GM12878 (cell line): ENCODE data around the gene ANO10. TPM values are rescaled to one million over a fixed set of nuclear protein-coding genes. Genes with fewer than 3 reads are reported as not detected.

Experiments used
- ATAC-seq: fragments of 200-7000 bp; cut with Tn5 transposase; 3 replicates; pipeline ENCODE4 v1.9.1; 2020; ENCODE audit warnings: mild to moderate bottlenecking, moderate library complexity
- BruUV-seq: library from RNA; stranded (reverse); fragments of 400-500 nt; replicated peaks from 2 replicates; lab custom pipeline; 2021; lab: Mats Ljungman, UMichigan
- CTCF ChIA-PET: fragments of 300-600 bp; sonication (Branson Sonifier 250); formaldehyde crosslinking; extraction: SDS; loops from one replicate; lab custom pipeline; 2021; ENCODE audit warnings: inconsistent platforms; lab: Yijun Ruan, JAX
- POLR2A ChIA-PET: fragments of 350-600 bp; formaldehyde crosslinking; extraction: SDS; loops from one replicate; lab custom pipeline; 2021; ENCODE audit warnings: inconsistent platforms; lab: Charles Lee
- RAD21 ChIA-PET: fragments of 300-600 bp; sonication (Branson Sonifier 250); formaldehyde crosslinking; loops from one replicate; lab custom pipeline; 2023; ENCODE audit warnings: antibody characterized with exemption; ENCODE audit not compliant: unreplicated experiment; lab: Charles Lee
- SMC1A ChIA-PET: fragments of 300-600 bp; sonication (Branson Sonifier 250); formaldehyde crosslinking; loops from one replicate; lab custom pipeline; 2023; ENCODE audit not compliant: unreplicated experiment, uncharacterized antibody; lab: Charles Lee
- DNase-seq: peaks from one replicate; pipeline ENCODE4 v3.0.0-alpha.2; 2011; ENCODE audit warnings: low read depth, low spot score
- FAIRE-seq: peaks from 3 replicates; lab custom pipeline; 2011; peaks lifted over from hg19 to GRCh38; lab: Jason Lieb, UNC
- H2AFZ ChIP-seq: 2 replicates; pipeline ENCODE4 v1.6.0; 2011; ENCODE audit warnings: low read depth, low read length, control low read depth; ENCODE audit not compliant: control insufficient read depth
- H3K27ac ChIP-seq: 2 replicates; pipeline ENCODE4 v1.5.1; 2011; ENCODE audit warnings: control low read depth; ENCODE audit not compliant: control insufficient read depth, insufficient read depth
- H3K27me3 ChIP-seq, 2 experiments: replicated peaks in 1 of 2; 2 replicates each; pipeline versions ENCODE4 v1.6.0 to v1.6.1; 2011; ENCODE audit warnings: low read length in 1 of 2; ENCODE audit not compliant: control insufficient read depth in 2 of 2, insufficient read depth in 2 of 2
- H3K36me3 ChIP-seq, 2 experiments: 2 replicates each; pipeline ENCODE4 v1.5.1; 2011; ENCODE audit warnings: low read length in 1 of 2; ENCODE audit not compliant: control insufficient read depth in 2 of 2, insufficient read depth in 2 of 2
- H3K4me1 ChIP-seq: 2 replicates; pipeline ENCODE4 v1.6.1; 2011; ENCODE audit warnings: mild to moderate bottlenecking, low read length, moderate library complexity, mixed read lengths; ENCODE audit not compliant: control insufficient read depth, insufficient read depth
- H3K4me2 ChIP-seq: 2 replicates; pipeline ENCODE4 v1.6.0; 2011; ENCODE audit warnings: control low read depth; ENCODE audit not compliant: control insufficient read depth, insufficient read depth
- H3K4me3 ChIP-seq: fragments of 200-600 bp; sonication (generic); 2 replicates; pipeline ENCODE4 v1.5.1; 2016
- H3K79me2 ChIP-seq: 2 replicates; pipeline ENCODE4 v1.6.0; 2011; ENCODE audit warnings: low read length; ENCODE audit not compliant: control insufficient read depth, insufficient read depth
- H3K9ac ChIP-seq: 2 replicates; pipeline ENCODE4 v1.8.0; 2011; ENCODE audit warnings: low read length, control low read depth, mixed read lengths; ENCODE audit not compliant: control insufficient read depth, insufficient read depth
- H3K9me3 ChIP-seq: replicated peaks from 3 replicates; pipeline ENCODE4 v1.5.1; 2011; ENCODE audit warnings: mild to moderate bottlenecking, low read length; ENCODE audit not compliant: control insufficient read depth, insufficient read depth
- H4K20me1 ChIP-seq: 2 replicates; pipeline ENCODE4 v1.6.0; 2011; ENCODE audit not compliant: control insufficient read depth, insufficient read depth
- BMI1 ChIP-seq: fragments of 450-650 bp; IDR thresholded peaks from 2 replicates; pipeline ENCODE4 v1.6.1; 2016; ENCODE audit warnings: mild to moderate bottlenecking, moderate library complexity, borderline replicate concordance
- CBFB ChIP-seq: IDR thresholded peaks from 2 replicates; pipeline ENCODE4 v1.6.1; 2016; ENCODE audit warnings: antibody characterized with exemption, low read depth
- CREB1 ChIP-seq: IDR thresholded peaks from 2 replicates; pipeline ENCODE4 v1.6.1; 2012; ENCODE audit warnings: low read depth, mild to moderate bottlenecking, inconsistent platforms
- MEF2A ChIP-seq: IDR thresholded peaks from 2 replicates; pipeline ENCODE4 v1.6.1; 2011; ENCODE audit warnings: low read depth, mild to moderate bottlenecking, low read length, moderate library complexity; ENCODE audit not compliant: insufficient read depth
- MYB ChIP-seq: fragments of 150-350 bp; IDR thresholded peaks from 2 replicates; pipeline ENCODE4 v1.6.1; 2014; ENCODE audit warnings: mild to moderate bottlenecking, low read depth, low read length, borderline replicate concordance
- POU2F2 ChIP-seq: IDR thresholded peaks from 3 replicates; pipeline ENCODE4 v1.6.1; 2011; ENCODE audit warnings: low read depth, mild to moderate bottlenecking, low read length, borderline replicate concordance
- RELA ChIP-seq: fragments of 450-650 bp; IDR thresholded peaks from 2 replicates; pipeline ENCODE4 v1.8.0; 2014; ENCODE audit warnings: borderline replicate concordance; ENCODE audit not compliant: partially characterized antibody
- SUPT20H ChIP-seq: IDR thresholded peaks from 2 replicates; pipeline ENCODE4 v1.6.1; 2011; ENCODE audit warnings: low read depth, mild to moderate bottlenecking, low read length, moderate library complexity, borderline replicate concordance; ENCODE audit not compliant: control insufficient read depth
- YBX1 ChIP-seq: fragments of 450-650 bp; IDR thresholded peaks from 2 replicates; pipeline ENCODE4 v1.6.1; 2016; ENCODE audit warnings: antibody characterized with exemption
- ZNF384 ChIP-seq: IDR thresholded peaks from 2 replicates; pipeline ENCODE4 v1.6.1; 2012; ENCODE audit warnings: low read depth, mild to moderate bottlenecking, low read length, improper control_type of control experiment, borderline replicate concordance
- WGBS: methylation state at CpG from one replicate; pipeline ENCODE4 v1.1.6; 2016; ENCODE audit warnings: low lambda C conversion rate; ENCODE audit not compliant: insufficient replicate concordance, insufficient coverage; ENCODE audit errors: missing lambda C conversion rate; 5-methylcytosine and 5-hydroxymethylcytosine counted together
- in situ Hi-C: fragments of 300-500 bp; cut with MboI; formaldehyde crosslinking; loops from 9 replicates; pipeline ENCODE4 v1.14.3; 2018; ENCODE audit warnings: mixed read lengths
- intact Hi-C: fragments of 100-400 bp; cut with micrococcal nuclease; formaldehyde crosslinking; loops from one replicate; pipeline ENCODE4 v1.14.2; 2022; ENCODE audit not compliant: unreplicated experiment
- polyA plus RNA-seq, 11 experiments: library from polyadenylated mRNA; depleted of rRNA in 4 of 11; unstranded in 6 of 11; stranded (reverse) in 5 of 11; fragments of >200 nt; fragmentation: Nextera tagmentation in 4 of 11; fragmentation: Illumina TruSeq in 1 of 11; extraction: Ambion mirVana in 4 of 11; extraction: Trizol in 1 of 11; gene quantifications; 1 replicate in 1 of 11; 2 replicates in 10 of 11; pipeline versions ENCODE4 v1.2.1 to v1.2.3, GENCODE V29; 2011 to 2016; ENCODE audit warnings: inconsistent platforms in 2 of 11, missing spikeins in 2 of 11, low read depth in 1 of 11
- total RNA-seq, 4 experiments: library from RNA; depleted of rRNA in 3 of 4; stranded (reverse); fragments of >200 nt in 3 of 4; fragmentation: Illumina TruSeq in 1 of 4; extraction: Trizol in 1 of 4; gene quantifications; 2 replicates each; pipeline versions ENCODE4 v1.2.1 to v1.2.3, GENCODE V29; 2013 to 2021
- TF ChIP-seq, protein P1 (sequence below): fragments of 450-650 bp; IDR thresholded peaks from 2 replicates; pipeline ENCODE4 v1.6.1; 2018; ENCODE audit warnings: mild to moderate bottlenecking, low read depth, moderate library complexity; ENCODE audit not compliant: partially characterized antibody
- TF ChIP-seq, protein P2 (sequence below): fragments of 450-650 bp; conservative IDR thresholded peaks from 2 replicates; pipeline ENCODE4 v1.6.1; 2017; ENCODE audit warnings: mild to moderate bottlenecking, moderate library complexity
- TF ChIP-seq, protein P3 (sequence below): fragments of 450-650 bp; formaldehyde crosslinking; IDR thresholded peaks from 2 replicates; pipeline ENCODE4 v1.4.0; 2022; ENCODE audit warnings: mild to moderate bottlenecking, moderate library complexity

The ANO10 gene
- total and polyA plus RNA-seq, 10 of the 15 experiments (the other 5 are each of a cell fraction or from before 2014, with no cell fraction given) = 0.29 to 21.9 (median 1.6) TPM

DNA sequence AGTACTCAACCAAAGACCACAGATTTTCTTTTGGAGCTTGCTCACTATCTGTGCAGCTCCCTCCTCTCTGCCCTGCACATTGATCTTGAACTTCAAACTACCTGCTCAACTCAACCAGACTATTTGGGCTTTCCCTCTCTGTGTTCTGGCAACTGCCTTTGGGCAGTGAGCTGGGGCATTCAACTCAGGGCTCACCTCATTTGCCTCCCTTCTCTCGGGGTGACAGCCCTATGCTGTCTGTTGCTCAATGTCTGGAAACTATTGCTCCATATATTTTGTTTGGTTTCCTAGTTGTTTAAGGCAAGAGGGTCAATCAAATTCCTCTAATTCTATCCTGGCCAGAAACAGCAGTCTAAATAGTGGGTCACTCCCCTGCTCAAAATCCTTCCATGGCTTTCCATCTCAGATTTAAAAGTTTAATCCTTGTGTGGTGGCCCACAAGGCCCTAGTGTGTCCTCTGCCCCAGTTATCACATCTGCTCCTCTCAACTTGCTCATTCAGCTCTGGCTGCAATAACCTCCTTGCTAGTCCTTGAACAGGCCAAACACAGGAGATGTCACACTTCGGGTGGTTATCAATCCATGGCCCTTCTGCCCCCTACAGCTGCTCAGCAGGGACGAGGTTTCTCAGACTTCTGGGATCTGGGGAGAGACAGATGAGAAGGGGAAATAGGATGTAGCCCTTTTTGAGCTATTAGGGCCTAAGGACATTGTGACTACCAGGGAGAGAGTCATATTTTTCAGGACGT lies 267.7 kb downstream of the ANO10 start:
- no peak overlapping the region for H2AFZ ChIP-seq
- intact Hi-C loops = no loop called here
- in situ Hi-C loops = no loop called here
- TF ChIP-seq BMI1 (no peak), SUPT20H (no peak), CBFB (no peak), CREB1 (no peak), RELA (no peak), MEF2A (no peak), ZNF384 (no peak), MYB (no peak), POU2F2 (no peak), YBX1 (no peak)
- TF ChIP-seq, protein P1, sequence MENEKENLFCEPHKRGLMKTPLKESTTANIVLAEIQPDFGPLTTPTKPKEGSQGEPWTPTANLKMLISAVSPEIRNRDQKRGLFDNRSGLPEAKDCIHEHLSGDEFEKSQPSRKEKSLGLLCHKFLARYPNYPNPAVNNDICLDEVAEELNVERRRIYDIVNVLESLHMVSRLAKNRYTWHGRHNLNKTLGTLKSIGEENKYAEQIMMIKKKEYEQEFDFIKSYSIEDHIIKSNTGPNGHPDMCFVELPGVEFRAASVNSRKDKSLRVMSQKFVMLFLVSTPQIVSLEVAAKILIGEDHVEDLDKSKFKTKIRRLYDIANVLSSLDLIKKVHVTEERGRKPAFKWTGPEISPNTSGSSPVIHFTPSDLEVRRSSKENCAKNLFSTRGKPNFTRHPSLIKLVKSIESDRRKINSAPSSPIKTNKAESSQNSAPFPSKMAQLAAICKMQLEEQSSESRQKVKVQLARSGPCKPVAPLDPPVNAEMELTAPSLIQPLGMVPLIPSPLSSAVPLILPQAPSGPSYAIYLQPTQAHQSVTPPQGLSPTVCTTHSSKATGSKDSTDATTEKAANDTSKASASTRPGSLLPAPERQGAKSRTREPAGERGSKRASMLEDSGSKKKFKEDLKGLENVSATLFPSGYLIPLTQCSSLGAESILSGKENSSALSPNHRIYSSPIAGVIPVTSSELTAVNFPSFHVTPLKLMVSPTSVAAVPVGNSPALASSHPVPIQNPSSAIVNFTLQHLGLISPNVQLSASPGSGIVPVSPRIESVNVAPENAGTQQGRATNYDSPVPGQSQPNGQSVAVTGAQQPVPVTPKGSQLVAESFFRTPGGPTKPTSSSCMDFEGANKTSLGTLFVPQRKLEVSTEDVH = no peak
- TF ChIP-seq, protein P2, sequence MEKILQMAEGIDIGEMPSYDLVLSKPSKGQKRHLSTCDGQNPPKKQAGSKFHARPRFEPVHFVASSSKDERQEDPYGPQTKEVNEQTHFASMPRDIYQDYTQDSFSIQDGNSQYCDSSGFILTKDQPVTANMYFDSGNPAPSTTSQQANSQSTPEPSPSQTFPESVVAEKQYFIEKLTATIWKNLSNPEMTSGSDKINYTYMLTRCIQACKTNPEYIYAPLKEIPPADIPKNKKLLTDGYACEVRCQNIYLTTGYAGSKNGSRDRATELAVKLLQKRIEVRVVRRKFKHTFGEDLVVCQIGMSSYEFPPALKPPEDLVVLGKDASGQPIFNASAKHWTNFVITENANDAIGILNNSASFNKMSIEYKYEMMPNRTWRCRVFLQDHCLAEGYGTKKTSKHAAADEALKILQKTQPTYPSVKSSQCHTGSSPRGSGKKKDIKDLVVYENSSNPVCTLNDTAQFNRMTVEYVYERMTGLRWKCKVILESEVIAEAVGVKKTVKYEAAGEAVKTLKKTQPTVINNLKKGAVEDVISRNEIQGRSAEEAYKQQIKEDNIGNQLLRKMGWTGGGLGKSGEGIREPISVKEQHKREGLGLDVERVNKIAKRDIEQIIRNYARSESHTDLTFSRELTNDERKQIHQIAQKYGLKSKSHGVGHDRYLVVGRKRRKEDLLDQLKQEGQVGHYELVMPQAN = no peak
- TF ChIP-seq, protein P3, sequence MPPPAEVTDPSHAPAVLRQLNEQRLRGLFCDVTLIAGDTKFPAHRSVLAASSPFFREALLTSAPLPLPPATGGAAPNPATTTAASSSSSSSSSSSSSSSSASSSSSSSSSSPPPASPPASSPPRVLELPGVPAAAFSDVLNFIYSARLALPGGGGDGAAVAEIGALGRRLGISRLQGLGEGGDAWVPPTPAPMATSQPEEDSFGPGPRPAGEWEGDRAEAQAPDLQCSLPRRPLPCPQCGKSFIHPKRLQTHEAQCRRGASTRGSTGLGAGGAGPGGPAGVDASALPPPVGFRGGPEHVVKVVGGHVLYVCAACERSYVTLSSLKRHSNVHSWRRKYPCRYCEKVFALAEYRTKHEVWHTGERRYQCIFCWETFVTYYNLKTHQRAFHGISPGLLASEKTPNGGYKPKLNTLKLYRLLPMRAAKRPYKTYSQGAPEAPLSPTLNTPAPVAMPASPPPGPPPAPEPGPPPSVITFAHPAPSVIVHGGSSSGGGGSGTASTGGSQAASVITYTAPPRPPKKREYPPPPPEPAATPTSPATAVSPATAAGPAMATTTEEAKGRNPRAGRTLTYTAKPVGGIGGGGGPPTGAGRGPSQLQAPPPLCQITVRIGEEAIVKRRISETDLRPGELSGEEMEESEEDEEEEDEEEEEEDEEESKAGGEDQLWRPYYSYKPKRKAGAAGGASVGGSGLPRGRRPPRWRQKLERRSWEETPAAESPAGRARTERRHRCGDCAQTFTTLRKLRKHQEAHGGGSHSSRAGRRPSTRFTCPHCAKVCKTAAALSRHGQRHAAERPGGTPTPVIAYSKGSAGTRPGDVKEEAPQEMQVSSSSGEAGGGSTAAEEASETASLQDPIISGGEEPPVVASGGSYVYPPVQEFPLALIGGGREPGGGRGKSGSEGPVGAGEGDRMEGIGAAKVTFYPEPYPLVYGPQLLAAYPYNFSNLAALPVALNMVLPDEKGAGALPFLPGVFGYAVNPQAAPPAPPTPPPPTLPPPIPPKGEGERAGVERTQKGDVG = no peak
- no peaks in the 10 kb centered on the region for H4K20me1 ChIP-seq
- DNase-seq = no peak
- no peak overlapping the region for H3K27ac ChIP-seq
- no peak for ATAC-seq
- H3K36me3 ChIP-seq = peaks cover 0 to 3% of the 10 kb centered on the region in 2 experiments; a peak in 1 of 4 replicates
- H3K4me1 ChIP-seq = no peaks in the 10 kb centered on the region
- ChIA-PET RAD21 (no interaction called here), POLR2A (no interaction called here), CTCF (interaction anchor here (1.5 to 1.9 kb wide), 2 partner anchors 23 to 192 kb away, joined by 3 to 4 read pairs; no protein-coding TSS in a partner anchor), SMC1A (no interaction called here)
- 83% methylated on average over 4 of the region's 4 CpGs for WGBS
- BruUV-seq = no TSS peak
- no peaks in the 10 kb centered on the region for H3K27me3 ChIP-seq
- no peak overlapping the region for H3K9ac ChIP-seq
- no peak overlapping the region for H3K4me3 ChIP-seq
- no peaks in the 10 kb centered on the region for H3K79me2 ChIP-seq
- FAIRE-seq = no peak
- H3K4me2 ChIP-seq = no peak overlapping the region
- no peaks in the 10 kb centered on the region; the same call in 2 of the 3 replicates for H3K9me3 ChIP-seq
